K562 (cell line): Measurements from ENCODE around the gene PPP1R3E. TPM values are rescaled to one million over a fixed set of nuclear protein-coding genes. Genes with fewer than 3 reads are reported as not detected.

Experiments used
- ATAC-seq: fragments of 200-7000 bp; cut with Tn5 transposase; 3 replicates; pipeline ENCODE4 v1.9.1; 2020; ENCODE audit warnings: moderate library complexity
- BruUV-seq: library from RNA; stranded (reverse); fragments of 400-500 nt; replicated peaks from 2 replicates; lab custom pipeline; 2021; lab: Mats Ljungman, UMichigan
- CTCF ChIA-PET: fragments of 300-600 bp; formaldehyde crosslinking; extraction: SDS; loops from one replicate; lab custom pipeline; 2021; ENCODE audit warnings: low intra/inter-chr PET ratio; lab: Yijun Ruan, JAX
- POLR2A ChIA-PET: fragments of 300-600, 350-650 bp; sonication (Branson Sonifier 250); formaldehyde crosslinking; extraction: SDS; loops from one replicate; lab custom pipeline; 2021; ENCODE audit warnings: antibody characterized with exemption, inconsistent platforms; lab: Yijun Ruan, JAX
- DNase-seq, 4 experiments: peaks; one replicate each; pipeline versions ENCODE4 v3.0.0 to v3.0.0-alpha.2; 2011 to 2018; ENCODE audit warnings: low spot score in 3 of 4, mixed read lengths in 3 of 4; ENCODE audit errors: extremely low read depth in 1 of 4
- FAIRE-seq: peaks from 2 replicates; lab custom pipeline; 2011; peaks lifted over from hg19 to GRCh38; lab: Jason Lieb, UNC
- H2AFZ ChIP-seq: 2 replicates; pipeline ENCODE4 v1.6.0; 2011; ENCODE audit warnings: low read depth, low read length, control low read depth, inconsistent platforms
- H3K27ac ChIP-seq: fragments of 200-600 bp; 3 replicates; pipeline ENCODE4 v1.8.0; 2011; ENCODE audit warnings: low read depth, mild to moderate bottlenecking, control low read depth, inconsistent platforms, low read length, moderate library complexity, mixed read lengths; ENCODE audit errors: extremely low read depth
- H3K27me3 ChIP-seq, 2 experiments: fragments of 300-600 bp in 1 of 2; 2 replicates in 1 of 2; 3 replicates in 1 of 2; pipeline versions ENCODE4 v1.6.0 to v1.8.0; 2011; ENCODE audit warnings: inconsistent platforms in 2 of 2, low read length in 2 of 2, mild to moderate bottlenecking in 1 of 2, mixed read lengths in 1 of 2, moderate library complexity in 1 of 2; ENCODE audit not compliant: control insufficient read depth in 2 of 2, insufficient read depth in 2 of 2
- H3K36me3 ChIP-seq: fragments of 300-600 bp; 3 replicates; pipeline ENCODE4 v1.8.0; 2011; ENCODE audit warnings: mild to moderate bottlenecking, low read length, inconsistent platforms; ENCODE audit not compliant: control insufficient read depth, insufficient read depth
- H3K4me1 ChIP-seq, 2 experiments: fragments of 200-600 bp in 1 of 2; replicated peaks in 1 of 2; 2 replicates in 1 of 2; 3 replicates in 1 of 2; pipeline versions ENCODE4 v1.5.1 to v1.8.0; 2011; ENCODE audit warnings: inconsistent platforms in 2 of 2, low read length in 2 of 2, mild to moderate bottlenecking in 1 of 2, mixed read lengths in 1 of 2, moderate library complexity in 1 of 2; ENCODE audit not compliant: control insufficient read depth in 2 of 2, insufficient read depth in 2 of 2
- H3K4me2 ChIP-seq: 2 replicates; pipeline ENCODE4 v1.6.1; 2011; ENCODE audit warnings: low read length, control low read depth, inconsistent platforms, mixed read lengths; ENCODE audit not compliant: insufficient read depth
- H3K4me3 ChIP-seq: fragments of 200-600 bp; sonication (generic), shearing (Covaris generic); 2 replicates; pipeline ENCODE4 v1.5.1; 2016; ENCODE audit warnings: control low read depth, inconsistent platforms
- H3K79me2 ChIP-seq: fragments of 200-600 bp; 3 replicates; pipeline ENCODE4 v1.8.0; 2011; ENCODE audit warnings: low read length, inconsistent platforms; ENCODE audit not compliant: control insufficient read depth, insufficient read depth
- H3K9ac ChIP-seq, 2 experiments: 2 replicates each; pipeline versions ENCODE4 v1.6.0 to v1.6.1; 2011; ENCODE audit warnings: low read depth in 2 of 2, low read length in 2 of 2, control low read depth in 1 of 2, inconsistent platforms in 1 of 2, mild to moderate bottlenecking in 1 of 2, mixed read lengths in 1 of 2; ENCODE audit not compliant: insufficient read depth in 1 of 2
- H3K9me1 ChIP-seq: one replicate; pipeline ENCODE4 v1.6.0; 2011; ENCODE audit warnings: inconsistent platforms, mild to moderate bottlenecking, low read length, moderate library complexity; ENCODE audit not compliant: control insufficient read depth, insufficient read depth
- H3K9me3 ChIP-seq: replicated peaks from 2 replicates; pipeline ENCODE4 v1.5.1; 2011; ENCODE audit warnings: low read depth, low read length, inconsistent platforms; ENCODE audit not compliant: control insufficient read depth, insufficient read depth
- H4K20me1 ChIP-seq: replicated peaks from 2 replicates; pipeline ENCODE4 v1.6.1; 2011; ENCODE audit warnings: low read length, inconsistent platforms, mixed read lengths; ENCODE audit not compliant: control insufficient read depth, insufficient read depth
- ARNT ChIP-seq, 2 experiments: fragments of 450-650 bp; IDR thresholded peaks; 2 replicates each; pipeline ENCODE4 v1.6.1; 2016; ENCODE audit warnings: mild to moderate bottlenecking in 1 of 2
- CBX3 ChIP-seq, 2 experiments: IDR thresholded peaks; 1 replicate in 1 of 2; 2 replicates in 1 of 2; pipeline ENCODE4 v1.6.1; 2012; ENCODE audit warnings: inconsistent platforms in 2 of 2, low read length in 2 of 2, borderline replicate concordance in 1 of 2, control low read depth in 1 of 2
- EP300 ChIP-seq: IDR thresholded peaks from 2 replicates; pipeline ENCODE4 v1.6.1; 2012; ENCODE audit warnings: low read length, improper control_type of control experiment
- HSF4 ChIP-seq: fragments of 250-450 bp; sonication (Bioruptor Pico); IDR thresholded peaks from 2 replicates; pipeline ENCODE4 v2.1.2; 2022; ENCODE audit warnings: mild to moderate bottlenecking, moderate library complexity, borderline replicate concordance
- IFI16 ChIP-seq: fragments of 250-450 bp; sonication (Bioruptor Pico); IDR thresholded peaks from 2 replicates; pipeline ENCODE4 v2.1.2; 2022; ENCODE audit warnings: mild to moderate bottlenecking, inconsistent platforms
- KLF10 ChIP-seq: fragments of 250-450 bp; sonication (Bioruptor Pico); IDR thresholded peaks from 2 replicates; pipeline ENCODE4 v1.6.1; 2021; ENCODE audit warnings: matching md5 sums
- KLF16 ChIP-seq: IDR thresholded peaks from 2 replicates; pipeline ENCODE4 v1.6.1; 2016; ENCODE audit warnings: antibody characterized with exemption
- MAFF ChIP-seq: IDR thresholded peaks from 2 replicates; pipeline ENCODE4 v1.6.1; 2012; ENCODE audit warnings: low read length, improper control_type of control experiment
- NR4A1 ChIP-seq, 2 experiments: fragments of 250-450 bp in 1 of 2; fragments of 450-650 bp in 1 of 2; sonication (Bioruptor Pico) in 1 of 2; IDR thresholded peaks; 2 replicates each; pipeline versions ENCODE4 v1.4.0 to v1.6.1; 2016 to 2020; ENCODE audit warnings: mild to moderate bottlenecking in 2 of 2, missing compliant biosample characterization in 1 of 2, missing genetic modification characterization in 1 of 2, moderate library complexity in 1 of 2
- PML ChIP-seq: IDR thresholded peaks from 2 replicates; pipeline ENCODE4 v1.6.1; 2012; ENCODE audit warnings: low read length, inconsistent platforms
- SMC3 ChIP-seq: conservative IDR thresholded peaks from 2 replicates; pipeline ENCODE4 v1.6.1; 2011; ENCODE audit warnings: low read depth, low read length, improper control_type of control experiment; ENCODE audit not compliant: insufficient read depth
- XRCC5 ChIP-seq: fragments of 200-400 bp; formaldehyde crosslinking; IDR thresholded peaks from 2 replicates; pipeline ENCODE4 v1.6.1; 2017; ENCODE audit warnings: low read depth, mild to moderate bottlenecking, low read length
- ZEB2 ChIP-seq: fragments of 450-650 bp; IDR thresholded peaks from 2 replicates; pipeline ENCODE4 v1.6.1; 2016
- ZNF217 ChIP-seq: sonication (generic); formaldehyde crosslinking; IDR thresholded peaks from 2 replicates; pipeline ENCODE4 v1.8.0; 2022; ENCODE audit warnings: mild to moderate bottlenecking, missing genetic modification reagents
- WGBS: fragments of 100-300 bp; shearing (Covaris generic); methylation state at CpG from one replicate; pipeline ENCODE4 v1.1.6; 2016; ENCODE audit warnings: low coverage, mixed read lengths; ENCODE audit not compliant: insufficient coverage; ENCODE audit errors: missing lambda C conversion rate; 5-methylcytosine and 5-hydroxymethylcytosine counted together
- in situ Hi-C: fragments of 300-500 bp; cut with MboI; formaldehyde crosslinking; loops from 4 replicates; pipeline ENCODE4 v1.15.0; 2018; ENCODE audit warnings: inconsistent platforms, mixed read lengths
- intact Hi-C: fragments of 100-400 bp; cut with micrococcal nuclease; formaldehyde crosslinking; loops from 2 replicates; pipeline ENCODE4 v1.14.2; 2022
- polyA plus RNA-seq, 8 experiments: library from polyadenylated mRNA; depleted of rRNA in 4 of 8; stranded (reverse) in 5 of 8; unstranded in 3 of 8; fragments of >200 nt; fragmentation: Nextera tagmentation in 2 of 8; fragmentation: Illumina TruSeq in 1 of 8; extraction: Ambion mirVana in 2 of 8; extraction: Trizol in 1 of 8; gene quantifications; 2 replicates each; pipeline versions ENCODE4 v1.2.1 to v1.2.3, GENCODE V29; 2011 to 2014; ENCODE audit warnings: inconsistent platforms in 1 of 8, missing spikeins in 1 of 8
- total RNA-seq, 7 experiments: library from RNA; depleted of rRNA in 6 of 7; stranded (reverse); fragments of >200 nt in 6 of 7; fragmentation: Illumina TruSeq in 2 of 7; extraction: Trizol in 2 of 7; gene quantifications; 2 replicates each; pipeline versions ENCODE4 v1.2.1 to v1.2.3, GENCODE V29; 2011 to 2021; ENCODE audit warnings: low replicate concordance in 1 of 7
- TF ChIP-seq, protein P1 (sequence below): fragments of 450-650 bp; IDR thresholded peaks from 2 replicates; pipeline ENCODE4 v1.6.1; 2018; ENCODE audit not compliant: partially characterized antibody
- TF ChIP-seq, protein P2 (sequence below): fragments of 250-450 bp; sonication (Bioruptor Pico); IDR thresholded peaks from 2 replicates; pipeline ENCODE4 v1.8.0; 2021; ENCODE audit warnings: mild to moderate bottlenecking, moderate library complexity

PPP1R3E gene
- total and polyA plus RNA-seq, 9 of the 15 experiments (the other 6 are each of a cell fraction or from before 2014, with no cell fraction given): 3.2 to 18.4 (median 7.6) TPM

DNA sequence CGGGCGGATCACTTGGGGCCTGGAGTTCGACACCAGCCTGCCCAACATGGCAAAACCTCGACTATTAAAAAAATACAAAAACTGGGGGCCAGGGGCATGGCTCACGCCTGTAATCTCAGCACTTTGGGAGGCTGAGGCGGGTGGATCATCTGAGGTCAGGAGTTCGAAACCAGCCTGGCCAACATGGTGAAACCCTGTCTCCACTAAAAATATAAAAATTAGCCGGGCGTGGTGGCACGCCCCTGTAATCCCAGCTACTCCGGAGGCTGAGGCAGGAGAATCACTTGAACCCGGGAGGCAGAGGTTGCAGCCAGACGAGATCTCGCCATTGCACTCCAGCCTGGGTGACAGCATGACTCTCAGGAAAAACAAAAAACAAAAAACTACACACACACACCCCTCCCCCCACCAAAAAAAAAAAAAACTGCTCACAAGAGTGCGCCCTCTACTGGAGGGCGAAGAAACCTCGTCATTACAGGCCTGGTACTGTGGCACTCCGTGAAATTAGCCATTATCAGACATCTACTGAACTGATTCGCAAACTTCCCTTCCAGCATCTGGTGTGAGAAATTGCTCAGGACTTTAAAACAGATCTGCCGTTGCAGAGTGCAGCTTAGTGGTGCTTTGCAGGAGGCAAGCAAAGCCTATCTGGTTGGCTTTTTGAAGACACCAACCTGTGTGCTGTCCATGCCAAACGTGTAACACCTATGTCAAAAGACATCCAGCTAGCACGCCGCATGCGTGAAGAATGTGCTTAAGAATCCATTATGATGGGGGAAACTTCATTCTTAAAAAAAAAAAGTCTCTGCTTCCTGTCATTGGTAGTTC is 7.7 kb downstream of the PPP1R3E start:
- peaks cover 6% of the 10 kb centered on the region for H3K79me2 ChIP-seq
- DNase-seq: peak; percentile 21 to 84 (median 35)
- in situ Hi-C loops: no loop called here
- no peaks in the 10 kb centered on the region for H4K20me1 ChIP-seq
- no peak overlapping the region for H3K4me3 ChIP-seq
- H3K9me3 ChIP-seq: no peaks in the 10 kb centered on the region
- peak overlapping the region; percentile 31; the same call in 2 of the 3 replicates for H3K27ac ChIP-seq
- no TSS peak for BruUV-seq
- H3K9me1 ChIP-seq: no peaks in the 10 kb centered on the region
- peaks cover 23% of the 10 kb centered on the region; the same call in 2 of the 3 replicates for H3K36me3 ChIP-seq
- ChIA-PET CTCF (interaction anchor here (0.7 to 3.3 kb wide), 3 partner anchors 24 to 174 kb away, joined by 3 to 18 read pairs (median 14); no protein-coding TSS in a partner anchor), POLR2A (interaction anchor here (0.8 to 3.1 kb wide), 5 partner anchors 9 to 288 kb away, joined by 3 to 13 read pairs (median 4); partner anchors contain the start of genes HOMEZ and PABPN1)
- FAIRE-seq: peak; percentile 89
- H3K27me3 ChIP-seq: no peaks in the 10 kb centered on the region
- WGBS: 41% methylated on average over 20 of the region's 24 CpGs
- ATAC-seq: peak; percentile 88
- peak overlapping the region; percentile 67 for H2AFZ ChIP-seq
- intact Hi-C loops: no loop called here
- H3K4me1 ChIP-seq: peaks cover 10 to 19% of the 10 kb centered on the region in 2 experiments
- H3K9ac ChIP-seq: peak overlapping the region in 1 of 2 experiments; percentile 32; a peak in 1 of 4 replicates
- no peak overlapping the region for H3K4me2 ChIP-seq
- peak; percentile 88; the same call in 1 of the 2 replicates for TF ChIP-seq XRCC5
- peak; percentile 36; the same call in 1 of the 2 replicates for TF ChIP-seq ZEB2
- peak; percentile 43 for TF ChIP-seq SMC3
- TF ChIP-seq ARNT (IDR thresholded peaks at IDR 0.05): peak; percentile 69 to 87; a peak in 3 of 4 replicates
- no peak for TF ChIP-seq PML
- no peak for TF ChIP-seq NR4A1 (CRISPR knock-in tag; IDR thresholded peaks at IDR 0.05)
- TF ChIP-seq NR4A1 (tag; IDR thresholded peaks at IDR 0.05): 0 out of 2 replicates have a peak, but pooled peaks have one; percentile 31
- TF ChIP-seq KLF16: peak; percentile 50; the same call in 1 of the 2 replicates
- no peak for TF ChIP-seq IFI16 (CRISPR knock-in tag)
- no peak for TF ChIP-seq HSF4
- no peak for TF ChIP-seq ZNF217 (CRISPR knock-in tag)
- TF ChIP-seq, protein P1, sequence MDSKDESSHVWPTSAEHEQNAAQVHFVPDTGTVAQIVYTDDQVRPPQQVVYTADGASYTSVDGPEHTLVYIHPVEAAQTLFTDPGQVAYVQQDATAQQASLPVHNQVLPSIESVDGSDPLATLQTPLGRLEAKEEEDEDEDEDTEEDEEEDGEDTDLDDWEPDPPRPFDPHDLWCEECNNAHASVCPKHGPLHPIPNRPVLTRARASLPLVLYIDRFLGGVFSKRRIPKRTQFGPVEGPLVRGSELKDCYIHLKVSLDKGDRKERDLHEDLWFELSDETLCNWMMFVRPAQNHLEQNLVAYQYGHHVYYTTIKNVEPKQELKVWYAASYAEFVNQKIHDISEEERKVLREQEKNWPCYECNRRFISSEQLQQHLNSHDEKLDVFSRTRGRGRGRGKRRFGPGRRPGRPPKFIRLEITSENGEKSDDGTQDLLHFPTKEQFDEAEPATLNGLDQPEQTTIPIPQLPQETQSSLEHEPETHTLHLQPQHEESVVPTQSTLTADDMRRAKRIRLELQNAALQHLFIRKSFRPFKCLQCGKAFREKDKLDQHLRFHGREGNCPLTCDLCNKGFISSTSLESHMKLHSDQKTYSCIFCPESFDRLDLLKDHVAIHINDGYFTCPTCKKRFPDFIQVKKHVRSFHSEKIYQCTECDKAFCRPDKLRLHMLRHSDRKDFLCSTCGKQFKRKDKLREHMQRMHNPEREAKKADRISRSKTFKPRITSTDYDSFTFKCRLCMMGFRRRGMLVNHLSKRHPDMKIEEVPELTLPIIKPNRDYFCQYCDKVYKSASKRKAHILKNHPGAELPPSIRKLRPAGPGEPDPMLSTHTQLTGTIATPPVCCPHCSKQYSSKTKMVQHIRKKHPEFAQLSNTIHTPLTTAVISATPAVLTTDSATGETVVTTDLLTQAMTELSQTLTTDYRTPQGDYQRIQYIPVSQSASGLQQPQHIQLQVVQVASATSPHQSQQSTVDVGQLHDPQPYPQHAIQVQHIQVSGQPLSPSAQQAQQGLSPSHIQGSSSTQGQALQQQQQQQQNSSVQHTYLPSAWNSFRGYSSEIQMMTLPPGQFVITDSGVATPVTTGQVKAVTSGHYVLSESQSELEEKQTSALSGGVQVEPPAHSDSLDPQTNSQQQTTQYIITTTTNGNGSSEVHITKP: peak; percentile 51
- TF ChIP-seq MAFF: peak; percentile 27; the same call in 1 of the 2 replicates
- TF ChIP-seq EP300: peak; percentile 73; the same call in 1 of the 2 replicates
- TF ChIP-seq, protein P2, sequence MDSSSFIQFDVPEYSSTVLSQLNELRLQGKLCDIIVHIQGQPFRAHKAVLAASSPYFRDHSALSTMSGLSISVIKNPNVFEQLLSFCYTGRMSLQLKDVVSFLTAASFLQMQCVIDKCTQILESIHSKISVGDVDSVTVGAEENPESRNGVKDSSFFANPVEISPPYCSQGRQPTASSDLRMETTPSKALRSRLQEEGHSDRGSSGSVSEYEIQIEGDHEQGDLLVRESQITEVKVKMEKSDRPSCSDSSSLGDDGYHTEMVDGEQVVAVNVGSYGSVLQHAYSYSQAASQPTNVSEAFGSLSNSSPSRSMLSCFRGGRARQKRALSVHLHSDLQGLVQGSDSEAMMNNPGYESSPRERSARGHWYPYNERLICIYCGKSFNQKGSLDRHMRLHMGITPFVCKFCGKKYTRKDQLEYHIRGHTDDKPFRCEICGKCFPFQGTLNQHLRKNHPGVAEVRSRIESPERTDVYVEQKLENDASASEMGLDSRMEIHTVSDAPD (CRISPR knock-in tag): no peak
- no peak for TF ChIP-seq CBX3 (IDR thresholded peaks at IDR 0.05; ENCODE audit: borderline replicate concordance in 1 of 2, low read length in 2 of 2)
- TF ChIP-seq KLF10 (CRISPR knock-in tag): no peak
